Measurements from ENCODE around the gene PHKA1. TPM values are rescaled to one million over a fixed set of nuclear protein-coding genes. Genes with fewer than 3 reads are reported as not detected.

Gene PHKA1
- total RNA-seq, 1 donor: 4.7 TPM

GRCh38 chrX:72621163-72621562 lies 92.9 kb downstream of the PHKA1 start:
- Histone ChIP-seq H4K20me1 (ENCODE audit: insufficient read depth, low read length) (no peaks in the 10 kb centered on the region), H3K27ac (ENCODE audit: low read depth, low read length) (peak overlapping the region; percentile 74), H3K4me2 (ENCODE audit: insufficient read depth, low read length) (peak overlapping the region; percentile 59), H3K4me1 (ENCODE audit: insufficient read depth, low read length) (peaks cover 25% of the 10 kb centered on the region), H3K27me3 (ENCODE audit: insufficient read depth, low read length) (peaks cover 7% of the 10 kb centered on the region), H3K36me3 (ENCODE audit: insufficient read depth, low read length) (no peaks in the 10 kb centered on the region), H3K79me2 (ENCODE audit: insufficient read depth, low read length) (no peaks in the 10 kb centered on the region), H2AFZ (ENCODE audit: low read length) (no peak overlapping the region), H3K4me3 (ENCODE audit: insufficient read depth, low read length) (peak overlapping the region; percentile 39), H3K9me3 (ENCODE audit: low read depth, low read length) (no peaks in the 10 kb centered on the region)
- DNase-seq (ENCODE audit: insufficient read length, low spot score, missing footprints): no peak
- no peak for TF ChIP-seq CTCF (IDR thresholded peaks at IDR 0.05; ENCODE audit: extremely low read depth, low read depth, low read length)

- peak overlapping the region; percentile 59 for H3K4me2 ChIP-seq (ENCODE audit: insufficient read depth, low read length)
- no peaks in the 10 kb centered on the region for H3K36me3 ChIP-seq (ENCODE audit: insufficient read depth, low read length)
- TF ChIP-seq CTCF (IDR thresholded peaks at IDR 0.05; ENCODE audit: extremely low read depth, low read depth, low read length): no peak
- no peaks in the 10 kb centered on the region for H4K20me1 ChIP-seq (ENCODE audit: insufficient read depth, low read length)
- peaks cover 7% of the 10 kb centered on the region for H3K27me3 ChIP-seq (ENCODE audit: insufficient read depth, low read length)
- H3K27ac ChIP-seq (ENCODE audit: low read depth, low read length): peak overlapping the region; percentile 74
- no peak overlapping the region for H2AFZ ChIP-seq (ENCODE audit: low read length)
- no peaks in the 10 kb centered on the region for H3K79me2 ChIP-seq (ENCODE audit: insufficient read depth, low read length)
- no peak for DNase-seq (ENCODE audit: insufficient read length, low spot score, missing footprints)
- H3K4me1 ChIP-seq (ENCODE audit: insufficient read depth, low read length): peaks cover 25% of the 10 kb centered on the region
- H3K4me3 ChIP-seq (ENCODE audit: insufficient read depth, low read length): peak overlapping the region; percentile 39
- H3K9me3 ChIP-seq (ENCODE audit: low read depth, low read length): no peaks in the 10 kb centered on the region
Measured at GRCh38 chrX:72620550-72621145, 93.5 kb downstream of the PHKA1 start.

GRCh38 chrX:72609313-72609712 lies 104.8 kb downstream of the PHKA1 start:
- DNase-seq (ENCODE audit: insufficient read length, low spot score, missing footprints): no peak

GRCh38 chrX:72604705-72605104 lies 109.4 kb downstream of the PHKA1 start:
- Histone ChIP-seq H4K20me1 (ENCODE audit: insufficient read depth, low read length) (no peaks in the 10 kb centered on the region), H3K27me3 (ENCODE audit: insufficient read depth, low read length) (peaks cover 10% of the 10 kb centered on the region), H3K4me1 (ENCODE audit: insufficient read depth, low read length) (no peaks in the 10 kb centered on the region), H3K27ac (ENCODE audit: low read depth, low read length) (no peak overlapping the region), H3K4me2 (ENCODE audit: insufficient read depth, low read length) (no peak overlapping the region), H3K9me3 (ENCODE audit: low read depth, low read length) (no peaks in the 10 kb centered on the region), H3K4me3 (ENCODE audit: insufficient read depth, low read length) (no peak overlapping the region), H3K79me2 (ENCODE audit: insufficient read depth, low read length) (no peaks in the 10 kb centered on the region), H3K36me3 (ENCODE audit: insufficient read depth, low read length) (no peaks in the 10 kb centered on the region), H2AFZ (ENCODE audit: low read length) (no peak overlapping the region)
- no peak for TF ChIP-seq CTCF (IDR thresholded peaks at IDR 0.05; ENCODE audit: extremely low read depth, low read depth, low read length)
- no peak for DNase-seq (ENCODE audit: insufficient read length, low spot score, missing footprints)

More at GRCh38 chrX:72609313-72609712, 104.8 kb downstream of the PHKA1 start:
- H4K20me1 ChIP-seq (ENCODE audit: insufficient read depth, low read length): no peaks in the 10 kb centered on the region
- no peak overlapping the region for H2AFZ ChIP-seq (ENCODE audit: low read length)
- H3K4me3 ChIP-seq (ENCODE audit: insufficient read depth, low read length): no peak overlapping the region
- TF ChIP-seq CTCF (IDR thresholded peaks at IDR 0.05; ENCODE audit: extremely low read depth, low read depth, low read length): peak; percentile 25
- H3K4me1 ChIP-seq (ENCODE audit: insufficient read depth, low read length): no peaks in the 10 kb centered on the region
- H3K4me2 ChIP-seq (ENCODE audit: insufficient read depth, low read length): no peak overlapping the region
- H3K36me3 ChIP-seq (ENCODE audit: insufficient read depth, low read length): no peaks in the 10 kb centered on the region
- H3K79me2 ChIP-seq (ENCODE audit: insufficient read depth, low read length): no peaks in the 10 kb centered on the region
- no peak overlapping the region for H3K27ac ChIP-seq (ENCODE audit: low read depth, low read length)
- peaks cover 14% of the 10 kb centered on the region for H3K27me3 ChIP-seq (ENCODE audit: insufficient read depth, low read length)
- no peaks in the 10 kb centered on the region for H3K9me3 ChIP-seq (ENCODE audit: low read depth, low read length)
